Measurements from ENCODE around the gene ADAM15.

GRCh38 chr1:155008015-155008941, 42.8 kb upstream of the ADAM15 start:
- TF ChIP-seq CTCF (IDR thresholded peaks at IDR 0.05; ENCODE audit: low read depth, low read length, missing input control) (no peak), TAF1 (conservative IDR thresholded peaks at IDR 0.05) (no peak), MAX (IDR thresholded peaks at IDR 0.05) (no peak), JUND (IDR thresholded peaks at IDR 0.05) (no peak), YY1 (IDR thresholded peaks at IDR 0.05) (no peak), ZBTB33 (IDR thresholded peaks at IDR 0.05) (no peak), FOXA1 (IDR thresholded peaks at IDR 0.05) (no peak), RXRA (IDR thresholded peaks at IDR 0.05) (no peak), ATF3 (IDR thresholded peaks at IDR 0.05) (no peak), GABPA (IDR thresholded peaks at IDR 0.05 in 1 of 2, conservative IDR thresholded peaks at IDR 0.05 in 1 of 2) (no peak), REST (IDR thresholded peaks at IDR 0.05) (no peak), RAD21 (IDR thresholded peaks at IDR 0.05) (no peak)
